ENCODE measurements around the gene C2CD4B.

DNA sequence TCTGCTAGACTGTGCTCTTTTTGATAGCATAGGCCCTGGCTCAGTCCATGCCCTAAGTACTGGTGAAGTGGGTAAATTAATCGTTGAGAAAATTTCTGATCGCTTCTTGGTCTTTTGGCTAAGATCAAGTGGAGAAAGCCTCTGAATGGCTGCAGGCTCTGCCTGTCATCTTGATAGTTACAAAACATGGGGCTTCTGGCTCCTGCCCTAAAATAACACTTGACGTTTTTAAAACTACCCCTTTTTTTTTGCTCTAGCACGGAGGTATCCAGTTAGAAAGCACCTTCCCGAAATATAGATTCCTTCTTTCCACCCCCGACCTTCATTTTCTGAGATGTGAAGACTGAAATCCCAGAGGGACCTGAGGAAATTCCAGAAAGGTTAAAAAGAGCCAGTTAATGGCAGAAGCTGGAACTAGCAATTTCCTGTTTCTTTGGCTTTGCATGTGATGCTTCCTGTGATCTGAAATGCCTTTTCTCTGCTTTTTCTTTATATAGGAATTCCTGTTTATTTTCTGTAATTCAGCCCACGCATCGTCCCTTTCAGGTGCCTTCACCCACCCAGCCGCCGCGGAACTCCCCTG lies 799 bp upstream of the C2CD4B start:
- no peak for TF ChIP-seq CTCF (IDR thresholded peaks at IDR 0.05)
- TF ChIP-seq POLR2A (IDR thresholded peaks at IDR 0.05; ENCODE audit: low read depth), result no peak
- no peak for TF ChIP-seq EP300 (IDR thresholded peaks at IDR 0.05)

Data from esophagus muscularis mucosa (tissue), 4 donors.